ENCODE data around the gene ACTN4.

The ACTN4 gene

DNA sequence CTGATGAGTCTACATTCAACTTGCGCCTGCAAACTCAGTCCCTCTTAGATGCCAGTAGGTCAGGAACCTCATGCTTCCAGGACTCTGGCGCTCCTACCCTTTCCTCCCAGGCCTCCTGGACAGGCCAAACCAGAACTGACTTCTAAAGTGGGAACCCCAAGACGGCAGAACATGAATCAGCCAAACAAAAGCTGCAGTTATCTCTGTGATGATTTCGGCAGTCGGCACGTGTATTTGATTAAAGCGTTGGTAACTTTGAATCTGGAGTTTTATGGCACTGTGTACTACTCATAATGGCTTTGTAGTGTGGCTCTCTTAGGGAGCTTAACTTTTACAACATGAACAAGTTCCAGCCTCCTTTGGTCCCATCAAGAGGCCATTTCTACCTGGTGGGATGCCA, 13.7 kb downstream of the ACTN4 start:
- no peak for DNase-seq

DNA sequence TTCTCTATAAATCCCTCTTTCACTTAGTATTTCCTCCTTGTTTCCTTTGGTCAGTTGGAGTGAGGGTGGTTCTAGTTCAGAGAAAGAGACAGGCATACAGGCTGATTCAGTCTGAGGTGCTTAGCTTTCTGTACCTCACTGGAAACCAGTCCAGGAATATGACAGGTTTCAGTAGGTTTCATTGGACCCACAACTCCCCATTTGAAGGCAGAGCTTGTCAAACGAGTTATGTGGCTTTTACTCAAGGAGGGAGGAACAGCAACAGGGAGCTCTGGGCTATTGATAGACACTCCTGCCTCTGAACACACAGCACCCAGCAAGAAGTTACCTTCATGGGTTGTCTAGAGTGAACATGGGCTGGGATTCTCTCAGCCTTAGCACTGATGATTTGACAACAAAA, 14.5 kb downstream of the ACTN4 start:
- no peak for DNase-seq

DNA sequence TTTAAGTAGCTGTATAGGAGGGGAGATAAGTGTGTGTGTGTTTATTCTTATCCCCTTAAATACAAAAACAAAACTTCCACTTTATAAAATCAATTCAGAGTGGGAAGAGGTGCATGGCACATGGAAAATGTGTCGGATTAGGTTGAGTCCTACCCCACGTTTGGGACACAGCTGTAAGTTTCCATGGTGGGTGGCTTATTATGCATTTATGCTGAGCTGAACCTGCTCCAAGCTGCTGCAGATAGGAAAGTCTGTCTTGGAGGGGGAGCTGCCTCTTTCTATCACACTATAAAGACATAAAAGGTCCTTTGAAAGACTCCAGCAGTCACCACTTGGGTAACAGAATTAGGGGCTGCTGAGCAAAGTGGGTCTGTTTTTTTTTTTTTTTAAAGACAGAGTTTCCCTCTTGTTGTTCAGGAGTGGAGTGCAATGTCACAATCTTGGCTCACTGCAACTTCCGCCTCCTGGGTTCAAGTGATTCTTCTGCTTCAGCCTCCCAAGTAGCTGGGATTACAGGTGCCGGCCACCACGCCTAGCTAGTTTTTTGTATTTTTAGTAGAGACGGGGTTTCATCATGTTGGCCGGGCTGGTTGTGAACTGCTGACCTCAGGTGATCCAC, 15.2 kb downstream of the ACTN4 start:
- no peak for DNase-seq

DNA sequence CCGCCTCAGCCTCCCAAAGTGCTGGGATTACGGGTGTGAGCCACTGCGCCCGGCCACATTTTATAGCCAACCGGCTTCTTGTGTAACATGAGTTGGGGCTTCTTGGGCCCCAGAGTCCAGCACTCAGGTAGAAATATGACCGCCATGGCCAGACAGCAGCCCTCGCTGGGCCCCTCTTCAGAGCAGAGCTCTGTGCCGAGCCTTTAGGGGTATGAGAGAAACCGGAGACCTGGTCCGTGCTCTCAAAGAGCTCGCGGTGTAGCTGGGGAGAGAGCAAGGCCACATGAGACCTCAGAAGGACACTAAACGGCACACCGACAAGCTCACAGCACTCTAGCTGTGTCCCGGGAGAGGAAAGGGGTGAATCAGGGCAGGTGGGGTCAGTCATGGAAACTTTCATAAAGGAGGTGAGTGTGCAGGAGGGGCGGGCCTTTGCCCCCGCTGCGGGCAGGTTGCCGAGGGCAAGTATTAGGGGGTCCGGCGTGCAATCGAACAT, 15.8 kb downstream of the ACTN4 start:
- no peak for DNase-seq

DNA sequence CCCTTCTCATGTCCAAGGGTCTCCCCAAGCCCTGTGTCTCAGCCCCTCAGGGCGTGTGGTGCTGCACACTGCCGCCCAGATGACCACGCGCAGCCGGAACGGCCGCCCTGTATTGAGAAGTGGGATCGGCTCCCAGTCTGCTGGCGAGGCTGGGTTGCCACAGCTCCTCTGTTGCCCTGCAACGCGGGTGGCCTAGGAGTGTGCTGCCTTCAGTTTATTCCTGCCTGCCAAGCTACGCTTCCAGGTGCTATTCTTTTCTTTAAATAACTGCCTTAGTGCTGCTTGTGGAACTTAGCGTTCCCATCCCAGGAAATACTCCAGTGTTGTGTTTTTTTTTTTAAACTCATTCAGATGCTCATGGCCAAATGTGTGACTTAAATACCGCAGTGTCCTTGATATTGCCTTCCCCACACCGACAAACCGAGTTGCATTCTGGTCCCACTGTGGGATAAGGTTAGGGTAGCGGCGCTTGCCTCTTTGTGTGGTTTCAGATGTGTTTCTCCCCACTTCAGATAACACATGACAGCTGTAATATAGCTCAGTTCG, 16.6 kb downstream of the ACTN4 start:
- no peak for DNase-seq

DNA sequence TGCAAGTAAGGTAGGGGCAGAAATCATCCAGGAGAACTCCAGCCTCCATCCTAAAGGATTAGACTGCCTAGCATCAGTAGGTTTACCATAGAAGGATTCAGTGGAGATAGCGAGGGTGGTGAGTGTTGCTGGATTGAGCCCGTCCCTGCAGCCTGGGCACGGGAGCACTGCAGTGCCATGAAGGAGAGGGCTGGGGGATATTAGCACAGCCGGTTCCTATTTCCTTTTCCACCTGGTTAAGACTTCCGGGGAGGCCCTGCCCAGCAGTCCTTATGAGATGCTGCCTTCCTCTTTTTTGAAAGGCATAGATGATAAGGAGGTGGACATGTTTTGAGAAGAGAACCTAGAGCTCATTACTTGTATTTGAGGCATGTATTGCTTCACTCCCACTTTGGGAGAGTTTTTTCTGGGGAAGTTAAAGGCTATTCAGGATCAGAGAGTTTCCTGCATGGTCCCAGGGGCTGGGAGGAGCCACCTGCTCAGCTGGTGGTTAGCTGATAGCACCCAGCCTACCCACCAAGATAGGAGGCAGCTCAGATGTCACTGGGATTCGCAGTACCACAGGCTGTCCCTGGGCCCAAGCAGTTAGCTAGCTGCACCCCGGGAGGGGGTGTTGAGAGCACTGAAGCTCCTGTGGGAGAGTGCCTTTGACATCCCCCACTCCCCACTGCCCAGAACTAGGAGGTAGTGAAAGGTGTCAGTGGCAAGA, 17.2 kb downstream of the ACTN4 start:
- DNase-seq: no peak

DNA sequence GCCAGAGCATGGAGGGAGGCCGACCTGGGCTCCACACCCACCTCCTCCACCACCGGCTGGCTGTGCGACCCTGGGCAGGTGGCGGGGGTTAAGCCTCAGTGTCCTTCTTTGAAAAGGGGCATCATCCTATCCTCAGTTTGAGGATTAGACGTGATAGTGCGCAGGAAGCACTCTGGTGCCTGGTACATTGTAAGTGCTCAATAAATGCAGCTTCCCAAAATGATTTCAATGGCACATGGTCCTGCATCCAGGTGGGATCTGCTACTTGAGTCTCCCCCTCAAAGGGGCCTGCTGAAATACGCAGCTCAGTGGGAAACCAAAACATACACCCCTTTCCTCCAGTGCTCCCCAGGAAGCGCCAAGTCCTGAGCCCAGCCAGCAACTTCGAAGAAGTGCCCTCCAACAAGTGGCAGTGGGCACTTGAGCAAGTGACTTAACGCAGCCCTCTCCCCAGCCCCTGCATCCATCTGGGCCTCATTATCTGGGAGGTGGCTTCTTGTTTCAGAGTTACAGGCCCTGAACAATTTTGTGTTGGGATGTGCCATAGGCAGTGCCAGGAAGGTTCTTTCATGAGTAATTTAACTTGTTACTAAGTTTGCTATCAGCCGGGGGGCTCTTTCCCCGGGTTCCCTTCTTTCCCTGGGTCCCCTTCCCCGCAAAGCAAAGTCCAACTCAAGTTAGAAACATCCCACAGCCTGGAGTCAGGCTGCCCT, 17.9 kb downstream of the ACTN4 start:
- no peak for DNase-seq

DNA sequence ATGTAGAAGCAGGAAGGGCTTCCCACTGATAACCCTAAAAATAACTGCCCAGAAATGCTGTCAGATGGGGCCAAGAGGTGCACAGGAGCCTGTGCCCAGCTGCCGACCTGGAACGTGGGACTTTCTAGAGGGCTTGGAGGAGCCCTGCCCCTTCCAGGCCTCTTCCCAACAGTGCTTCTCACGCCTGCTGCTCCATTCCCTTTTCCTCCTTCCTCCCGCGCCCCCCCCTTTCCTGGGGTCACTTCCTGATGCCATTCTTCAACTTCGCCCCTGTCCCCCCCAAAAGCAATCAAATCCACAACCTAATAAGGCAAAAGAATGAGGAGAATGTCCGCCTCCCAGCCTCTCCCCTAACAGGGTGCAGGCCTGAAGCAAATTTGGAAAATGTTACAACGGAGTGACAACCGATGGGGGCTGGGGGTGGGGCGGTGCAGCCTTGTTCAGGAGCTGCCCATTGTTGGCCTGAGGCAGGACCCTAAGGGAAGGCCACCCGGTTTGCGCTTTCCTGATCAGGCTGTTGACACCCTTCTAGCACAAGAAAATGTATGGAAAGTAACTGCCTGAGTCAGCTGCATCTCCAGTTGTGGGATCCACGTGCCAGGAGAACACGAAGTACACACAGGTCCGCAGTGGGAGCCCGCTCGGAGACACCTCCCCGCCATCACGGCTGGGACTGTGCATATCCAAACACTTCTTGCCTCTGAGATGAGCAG, 18.7 kb downstream of the ACTN4 start:
- no peak for DNase-seq

DNA sequence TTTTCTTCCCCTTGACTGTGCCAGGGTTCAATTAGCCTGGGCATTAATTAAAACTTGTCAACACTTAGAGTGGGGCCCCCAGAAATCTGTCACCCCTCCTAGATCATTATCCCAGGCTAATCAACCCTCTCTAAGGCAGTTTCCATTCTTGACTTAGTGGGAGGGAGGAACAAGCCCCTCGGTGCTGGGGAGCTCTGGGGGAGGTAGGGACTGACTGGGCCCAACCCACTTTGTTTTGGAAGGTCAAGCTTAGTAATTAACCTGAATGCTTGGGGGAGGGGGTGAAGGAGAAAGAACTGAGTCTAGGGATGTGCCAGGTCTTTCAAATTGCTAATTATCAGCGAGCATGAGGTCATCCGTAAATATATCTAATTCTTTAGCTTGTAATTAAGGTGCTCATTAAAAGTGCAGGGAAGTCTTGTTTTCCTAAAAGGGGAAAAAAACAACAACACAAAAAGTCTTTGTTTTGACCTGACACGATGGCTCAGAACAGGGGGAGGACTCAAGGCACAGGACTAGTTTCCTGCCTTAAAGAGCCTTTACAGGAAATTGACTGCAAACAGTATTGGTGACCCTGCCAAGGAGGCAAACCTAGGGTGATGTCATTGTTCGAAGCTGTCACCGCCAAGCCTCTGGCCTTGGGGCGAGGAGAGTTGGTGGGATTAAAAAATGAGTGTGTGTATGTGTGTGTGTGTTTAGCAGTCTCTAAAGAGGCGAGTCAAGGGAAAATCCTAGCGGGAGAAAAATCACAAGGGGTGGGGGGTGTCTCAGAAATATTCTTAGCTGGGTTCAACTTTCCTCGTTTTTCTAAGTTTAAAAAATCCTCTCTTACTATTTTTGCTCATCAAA, 19.4 kb downstream of the ACTN4 start:
- DNase-seq: no peak

DNA sequence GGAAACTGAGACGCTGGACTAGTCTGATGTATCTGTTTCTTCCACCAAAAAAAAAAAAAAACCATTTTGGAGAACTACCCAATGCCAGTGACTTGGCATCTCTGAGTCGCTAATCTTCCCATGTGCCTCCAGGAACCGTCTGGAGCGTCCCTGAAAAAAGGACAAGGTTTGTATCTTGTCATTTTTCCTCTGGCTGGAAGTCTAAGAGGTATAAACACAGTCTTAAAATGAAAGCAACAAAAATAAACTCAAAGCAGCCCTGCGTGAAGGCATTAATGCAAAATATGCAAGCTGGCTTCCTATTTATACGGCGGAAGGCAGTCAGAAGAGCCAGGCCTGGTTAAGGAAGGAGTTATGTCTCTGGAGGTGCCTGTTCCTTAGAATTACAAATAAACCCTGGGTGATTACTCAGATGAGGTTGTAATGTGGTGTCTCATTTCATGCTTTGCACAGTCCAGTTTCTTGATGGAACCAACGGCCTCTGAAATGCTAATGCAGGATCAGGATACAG, 20.3 kb downstream of the ACTN4 start:
- no peak for DNase-seq

DNA sequence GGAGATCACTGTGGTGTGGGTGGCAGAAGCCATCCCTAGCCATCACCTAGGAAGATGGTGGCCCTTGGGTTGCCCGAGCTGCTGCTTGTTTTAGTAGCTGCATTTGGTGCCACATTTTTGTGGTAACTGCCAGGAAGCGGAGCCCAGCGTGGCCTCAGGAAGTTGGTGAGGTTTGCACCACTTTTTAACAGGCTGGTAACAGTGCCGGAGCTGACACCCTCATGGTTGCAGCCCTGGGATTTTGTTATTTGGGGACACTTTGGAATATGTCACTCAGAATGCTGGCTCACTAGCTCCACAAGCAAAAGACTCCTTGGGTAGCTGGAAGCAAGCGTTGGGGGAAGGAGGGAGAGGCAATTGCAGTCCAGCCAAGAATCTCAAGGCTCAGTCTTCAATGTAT, 22.1 kb downstream of the ACTN4 start:
- no peak for DNase-seq

DNA sequence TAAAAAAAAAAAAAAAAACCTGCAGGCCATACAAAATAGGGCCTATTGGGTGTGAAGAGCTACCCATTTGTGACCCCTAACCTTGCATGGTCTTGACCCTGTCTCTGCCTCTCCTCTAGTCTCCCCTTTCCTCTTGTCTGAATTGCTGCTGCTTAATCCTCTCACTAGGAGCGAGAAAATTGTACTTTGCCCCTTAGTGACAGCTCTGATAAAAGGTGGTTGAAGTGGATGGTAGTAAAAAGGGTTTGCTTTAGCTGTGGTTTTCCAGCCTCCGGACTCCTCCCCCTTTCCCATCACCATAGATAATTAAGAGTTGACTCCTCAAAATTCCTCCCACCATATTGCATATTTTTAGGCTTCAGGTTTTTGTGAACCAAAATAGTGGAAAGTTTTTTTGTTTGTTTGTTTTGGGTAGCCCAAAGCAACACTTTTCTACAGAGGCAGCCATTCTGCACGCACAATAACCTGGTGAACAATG, 23.5 kb downstream of the ACTN4 start:
- DNase-seq: no peak

DNA sequence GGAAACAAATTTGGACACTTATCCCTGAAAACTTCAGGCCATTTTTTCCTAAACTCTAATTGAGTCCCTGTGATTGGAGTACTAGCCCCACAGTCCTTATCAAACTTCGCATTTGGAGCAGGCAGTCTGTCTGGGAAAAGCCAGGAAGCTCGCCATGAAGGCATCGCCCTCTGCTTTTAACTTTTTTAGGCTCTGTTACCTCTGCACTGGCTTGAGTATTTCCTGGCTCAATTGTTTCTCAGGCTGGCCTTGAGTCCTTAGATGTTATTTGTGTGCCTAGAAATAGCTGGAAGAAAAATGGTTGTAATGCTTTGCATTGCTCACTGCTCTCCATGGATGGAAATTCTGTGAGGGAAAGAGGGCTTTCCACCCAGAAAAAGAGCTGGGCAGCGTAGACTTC, 24.2 kb downstream of the ACTN4 start:
- DNase-seq: no peak

DNA sequence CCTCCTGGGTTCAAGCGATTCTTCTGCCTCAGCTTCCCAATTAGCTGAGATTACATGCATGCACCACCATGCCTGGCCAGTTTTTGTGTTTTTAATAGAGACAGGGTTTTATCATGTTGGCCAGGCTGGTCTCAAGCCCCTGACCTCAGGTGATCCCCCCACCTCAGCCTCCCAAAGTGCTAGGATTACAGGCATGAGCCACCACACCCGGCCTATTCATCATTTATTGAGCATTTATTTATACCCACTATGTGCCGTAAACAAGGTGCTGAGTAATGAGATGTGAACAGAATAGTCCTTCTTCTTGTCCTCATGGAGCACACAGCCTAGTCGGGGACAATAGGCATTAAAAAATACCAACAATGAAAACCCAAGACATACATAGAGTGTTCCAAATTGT, 25.6 kb downstream of the ACTN4 start:
- DNase-seq: no peak

DNA sequence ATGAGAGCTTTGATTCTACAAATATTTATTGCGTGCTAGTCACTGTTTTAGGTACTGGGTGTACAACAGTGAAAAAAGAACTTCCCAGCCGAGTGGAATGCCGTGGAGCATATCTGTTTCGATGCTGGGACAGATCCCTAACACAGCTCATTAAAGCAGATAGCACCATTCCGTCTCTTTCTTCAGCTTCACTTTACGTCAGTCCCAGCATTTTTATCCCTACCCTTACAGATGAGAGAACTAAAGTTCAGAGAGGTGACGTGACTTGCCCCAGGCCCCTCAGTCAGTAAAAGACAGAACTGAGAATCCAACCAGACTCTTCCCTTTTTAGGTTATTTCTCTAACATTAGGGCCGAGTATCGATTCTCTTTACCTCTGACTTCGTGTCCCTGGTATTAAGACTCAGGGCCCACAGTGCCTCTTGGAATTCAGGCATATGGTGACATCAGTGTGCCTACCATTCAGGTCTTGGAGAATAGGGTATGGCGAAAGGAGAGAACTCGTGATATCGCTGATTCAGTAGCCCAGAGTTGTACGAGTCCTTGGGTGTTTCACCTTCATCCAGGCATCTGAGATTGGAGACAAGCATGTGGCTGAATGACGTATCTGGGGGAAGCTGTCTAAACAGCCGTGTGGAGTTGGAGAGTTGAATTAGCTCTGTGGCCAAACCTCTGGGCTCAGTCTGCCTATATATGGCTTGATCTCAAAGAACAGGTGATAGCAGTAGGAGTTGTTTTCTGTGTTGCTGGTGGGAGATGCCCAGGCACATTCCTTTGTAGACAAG, 27.1 kb downstream of the ACTN4 start:
- no peak for DNase-seq

DNA sequence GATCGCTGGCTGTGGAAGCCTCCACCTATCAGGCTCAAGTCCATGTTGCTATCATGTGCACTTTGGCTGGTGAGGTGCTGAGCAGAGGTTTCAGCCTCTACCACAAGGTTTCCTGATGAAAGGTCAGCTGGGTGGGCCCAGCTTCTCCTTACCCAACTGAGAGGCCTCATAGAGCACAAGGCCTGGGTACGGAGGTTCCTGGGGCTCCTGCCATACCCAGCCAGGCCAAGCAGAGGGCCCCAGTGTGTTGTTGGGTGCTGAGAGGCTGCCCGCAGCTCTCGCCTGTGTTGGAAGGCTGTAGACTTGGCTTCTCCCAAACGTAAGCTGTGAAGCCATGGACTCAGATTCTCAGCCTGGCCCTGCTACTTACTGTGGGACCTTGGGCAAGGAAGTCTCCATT, 28.2 kb downstream of the ACTN4 start:
- DNase-seq: no peak

DNA sequence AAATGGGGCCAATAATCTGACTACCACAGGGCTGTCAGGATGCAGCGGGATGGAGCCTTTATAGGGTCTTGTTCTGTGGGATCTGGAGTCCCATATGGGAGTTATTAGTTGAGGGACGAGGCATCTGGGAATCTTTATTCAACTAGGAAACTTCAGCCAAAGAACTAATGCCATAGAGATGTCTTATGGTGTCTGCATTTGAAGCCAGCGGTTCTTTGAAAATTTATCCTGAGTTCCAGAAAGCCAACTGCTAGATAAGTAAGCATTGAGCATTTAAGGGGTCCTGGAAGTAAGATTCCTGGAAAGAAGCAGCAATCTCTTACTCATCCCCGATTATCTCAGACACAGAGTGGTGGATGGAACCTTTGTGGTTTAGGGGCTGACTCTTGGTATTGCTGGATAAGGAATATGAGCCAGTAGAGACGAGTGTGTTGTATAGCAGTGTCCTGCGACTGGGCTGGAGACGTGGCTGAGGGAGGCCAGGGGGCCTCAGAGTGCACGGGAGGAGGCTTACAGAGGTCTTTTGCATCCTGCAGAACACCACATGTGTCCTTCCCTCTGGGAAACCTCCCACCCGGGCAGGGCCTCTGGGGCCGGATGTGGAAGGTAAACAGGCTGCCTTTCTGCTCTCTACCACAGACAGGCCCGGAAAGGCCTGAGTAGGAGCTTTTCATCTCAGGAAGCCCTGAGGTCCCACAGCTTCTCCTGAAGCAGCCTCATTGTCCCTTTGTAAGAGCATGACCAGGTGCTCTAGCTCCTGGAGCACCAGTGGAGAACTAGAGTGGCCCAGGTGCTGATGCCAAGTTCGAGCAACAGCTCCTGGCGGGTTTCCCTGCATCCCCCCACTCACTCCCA, 28.8 kb downstream of the ACTN4 start:
- DNase-seq: no peak

DNA sequence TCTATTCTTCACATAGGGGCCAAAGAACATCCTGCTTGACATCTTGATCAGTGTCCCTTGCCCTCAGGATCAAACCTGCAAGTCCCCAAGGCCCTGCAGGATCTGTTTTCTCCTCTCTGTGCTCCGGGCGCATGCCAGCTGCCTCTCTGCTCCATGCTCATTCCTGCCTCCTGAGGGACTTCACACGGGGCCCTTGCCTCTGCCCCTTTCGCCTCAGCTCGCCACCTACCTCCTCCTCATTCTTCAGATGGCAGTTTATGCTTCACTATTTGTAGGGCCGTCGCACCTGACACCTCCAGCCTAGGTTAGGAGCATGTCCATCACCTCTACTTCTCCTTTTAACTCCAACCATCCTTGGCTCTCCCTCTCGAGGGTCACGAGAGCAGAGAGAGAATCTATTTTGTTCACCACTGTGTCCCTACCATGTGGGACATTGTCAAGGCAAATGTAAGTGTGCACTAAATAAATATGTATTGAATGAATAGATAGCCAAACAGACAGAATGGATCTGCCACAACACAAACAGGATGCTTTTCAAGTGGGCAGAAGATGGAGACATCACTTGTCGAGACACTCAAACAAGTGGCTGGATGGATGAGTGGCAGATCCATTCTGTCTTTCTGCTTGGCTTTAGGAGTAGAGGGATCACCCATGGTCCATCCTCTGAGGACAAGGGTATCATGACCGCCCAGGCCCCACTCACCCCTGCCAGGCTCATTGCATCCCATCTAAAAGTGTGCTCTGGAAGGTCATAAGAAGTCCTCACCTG, 29.6 kb downstream of the ACTN4 start:
- no peak for DNase-seq
